Heart left ventricle (tissue), 16 donors: ENCODE measurements around the gene NSF. TPM values are rescaled to one million over a fixed set of nuclear protein-coding genes. Genes with fewer than 3 reads are reported as not detected.

Experiments
- ATAC-seq, 4 donors: fragments of 200-7000 bp; cut with Tn5 transposase; one replicate each; pipeline ENCODE4 v1.9.1; 2020 to 2022; ENCODE audit warnings: moderate library complexity in 4 of 4, mild to moderate bottlenecking in 3 of 4, moderate number of reproducible peaks in 1 of 4
- DNase-seq, 5 donors: peaks; one replicate each; pipeline ENCODE4 v3.0.0-alpha.2; 2020
- H3K27ac ChIP-seq, 12 donors: fragments of 200-600 bp; sonication (generic) in 4 of 12; one replicate each; pipeline versions ENCODE4 v1.5.0 to v1.8.0; 2016 to 2022; ENCODE audit warnings: mild to moderate bottlenecking in 2 of 12
- H3K27me3 ChIP-seq, 9 donors: fragments of 200-600 bp; sonication (generic) in 2 of 9; one replicate each; pipeline versions ENCODE4 v1.5.1 to v1.8.0; 2016 to 2022; ENCODE audit warnings: mild to moderate bottlenecking in 3 of 9
- H3K36me3 ChIP-seq, 9 donors: fragments of 200-600 bp; sonication (generic) in 2 of 9; one replicate each; pipeline versions ENCODE4 v1.5.0 to v1.8.0; 2018 to 2022; ENCODE audit warnings: mild to moderate bottlenecking in 2 of 9
- H3K4me1 ChIP-seq, 12 donors: fragments of 200-600 bp; sonication (generic) in 4 of 12; one replicate each; pipeline versions ENCODE4 v1.5.0 to v1.8.0; 2016 to 2022; ENCODE audit warnings: mild to moderate bottlenecking in 3 of 12
- H3K4me3 ChIP-seq, 12 donors: fragments of 200-600 bp; sonication (generic) in 4 of 12; one replicate each; pipeline versions ENCODE4 v1.5.0 to v1.8.0; 2017 to 2022; ENCODE audit warnings: mild to moderate bottlenecking in 9 of 12, moderate library complexity in 4 of 12
- H3K9me3 ChIP-seq, 12 donors: fragments of 200-600 bp; sonication (generic) in 4 of 12; one replicate each; pipeline versions ENCODE4 v1.5.0 to v1.8.0; 2016 to 2022; ENCODE audit warnings: mild to moderate bottlenecking in 1 of 12
- POLR2A ChIP-seq, 2 donors: fragments of 450-650 bp; IDR thresholded peaks; one replicate each; pipeline ENCODE4 v1.6.1; 2017; ENCODE audit warnings: antibody characterized with exemption in 2 of 2, mild to moderate bottlenecking in 2 of 2, moderate library complexity in 2 of 2
- WGBS, 4 donors: extraction: QIAGEN DNeasy Blood & Tissue Kit in 2 of 4; methylation state at CpG; one replicate each; pipeline versions ENCODE4 v1.1.5 to v1.1.7; 2013 to 2018; 5-methylcytosine and 5-hydroxymethylcytosine counted together
- intact Hi-C, 10 donors: fragments of 100-400 bp; cut with DNase I; formaldehyde crosslinking; loops; one replicate each; pipeline versions ENCODE4 v1.11.1 to v1.14.2; 2022
- polyA plus RNA-seq, 2 donors: library from polyadenylated mRNA; stranded (reverse); fragments of 200-250 nt; gene quantifications; one replicate each; pipeline ENCODE4 v1.2.3, GENCODE V29; 2013
- total RNA-seq, 9 donors: library from RNA; depleted of rRNA in 2 of 9; stranded (reverse); fragments of >200 nt in 2 of 9; fragmentation: NEBNext Ultra II Directional in 3 of 9; extraction: Animal tissue kit (Norgen Biotek cat#: 25700) in 3 of 9; gene quantifications; one replicate each; pipeline versions ENCODE4 v1.1.0 to v1.2.4, GENCODE V29; 2016 to 2023
- TF ChIP-seq, protein P1 (sequence below), 12 donors: fragments of 200-600 bp; sonication (generic) in 4 of 12; IDR thresholded peaks; one replicate each; pipeline versions ENCODE4 v1.5.0 to v1.8.0; 2018 to 2022; ENCODE audit warnings: antibody characterized with exemption in 12 of 12, mild to moderate bottlenecking in 5 of 12
- donor health status: ischemic (EF 13 %, LVEDD 7.1; RV severe dilation, severe dysfunction).
- donor health status: healthy with polysubstance abuse.
- donor health status: DM: no; HTN: yes; CAD: no.
- donor health status: DM: no; HTN: no; CAD: no.
- donor health status: ischemic (EF 25% LVEDD 6.9; RV normal size, moderate dysfunction).
- donor health status: ischemic (EF 25% LVEDD 5.7; RV mildly dilated, moderate dysfunction).
- donor health status: healthy.
- donor health status: DM: yes; HTN: yes; CAD: no.
- donor health status: ischemic (EF 35%, LVEDD 5.7; RV mildly dilated, moderate dysfunction).
- donor health status: nonischemic (EF 11% LVEDD 7.7; RV severe dilation, severe dysfunction).
- donor health status: DM: yes; HTN: yes; CAD: no.
- donor health status: PGD.
- donor health status: ischemic (EF 29% LVEDD 5.4; RV normal size, mild dysfunction).
- donor health status: nonischemic (EF 23%, LVEDD 6.1; RV moderate dilation, normal function).

NSF gene
- total and polyA plus RNA-seq, 11 donors: 5.4 to 33.9 (median 21.0) TPM

- H3K4me1 ChIP-seq: no peaks in the 10 kb centered on the region
- H3K4me3 ChIP-seq: no peak overlapping the region
- 87 to 88% (median 88%) methylated on average over 1 of the region's 1 CpG for WGBS, 4 donors
- intact Hi-C loops: no loop called here
- ATAC-seq (no peak), DNase-seq (no peak)
- no peaks in the 10 kb centered on the region for H3K27me3 ChIP-seq
- H3K9me3 ChIP-seq: no peaks in the 10 kb centered on the region
- TF ChIP-seq, protein P1, sequence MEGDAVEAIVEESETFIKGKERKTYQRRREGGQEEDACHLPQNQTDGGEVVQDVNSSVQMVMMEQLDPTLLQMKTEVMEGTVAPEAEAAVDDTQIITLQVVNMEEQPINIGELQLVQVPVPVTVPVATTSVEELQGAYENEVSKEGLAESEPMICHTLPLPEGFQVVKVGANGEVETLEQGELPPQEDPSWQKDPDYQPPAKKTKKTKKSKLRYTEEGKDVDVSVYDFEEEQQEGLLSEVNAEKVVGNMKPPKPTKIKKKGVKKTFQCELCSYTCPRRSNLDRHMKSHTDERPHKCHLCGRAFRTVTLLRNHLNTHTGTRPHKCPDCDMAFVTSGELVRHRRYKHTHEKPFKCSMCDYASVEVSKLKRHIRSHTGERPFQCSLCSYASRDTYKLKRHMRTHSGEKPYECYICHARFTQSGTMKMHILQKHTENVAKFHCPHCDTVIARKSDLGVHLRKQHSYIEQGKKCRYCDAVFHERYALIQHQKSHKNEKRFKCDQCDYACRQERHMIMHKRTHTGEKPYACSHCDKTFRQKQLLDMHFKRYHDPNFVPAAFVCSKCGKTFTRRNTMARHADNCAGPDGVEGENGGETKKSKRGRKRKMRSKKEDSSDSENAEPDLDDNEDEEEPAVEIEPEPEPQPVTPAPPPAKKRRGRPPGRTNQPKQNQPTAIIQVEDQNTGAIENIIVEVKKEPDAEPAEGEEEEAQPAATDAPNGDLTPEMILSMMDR (IDR thresholded peaks at IDR 0.05): no peak
- no peak for TF ChIP-seq POLR2A (IDR thresholded peaks at IDR 0.05)
- H3K27ac ChIP-seq: no peak overlapping the region
- H3K36me3 ChIP-seq: peaks cover 0 to 51% (median 17%) of the 10 kb centered on the region in 9 donors
Observed at GRCh38 chr17:46732160-46732559, 141.7 kb downstream of the NSF start.

- intact Hi-C loops: no loop called here
- 81 to 85% (median 82%) methylated on average over 7 of the region's 7 CpGs for WGBS, 4 donors
Observed at GRCh38 chr17:46732754-46733398, 142.4 kb downstream of the NSF start.

GRCh38 chr17:46733837-46734475, 143.5 kb downstream of the NSF start:
- intact Hi-C loops: no loop called here
- Histone ChIP-seq H3K27ac (no peak overlapping the region), H3K4me1 (no peaks in the 10 kb centered on the region), H3K9me3 (no peaks in the 10 kb centered on the region), H3K4me3 (no peak overlapping the region), H3K36me3 (peaks cover 0 to 39% (median 13%) of the 10 kb centered on the region in 9 donors), H3K27me3 (no peaks in the 10 kb centered on the region)
- no peak for DNase-seq
- TF ChIP-seq POLR2A (IDR thresholded peaks at IDR 0.05): no peak
- TF ChIP-seq, protein P1 (IDR thresholded peaks at IDR 0.05): no peak
- WGBS, 4 donors: 97 to 100% (median 98%) methylated on average over 1 of the region's 1 CpG
- ATAC-seq: no peak

More at GRCh38 chr17:46732754-46733398, 142.4 kb downstream of the NSF start:
- no peak for ATAC-seq
- no peaks in the 10 kb centered on the region for H3K9me3 ChIP-seq
- TF ChIP-seq, protein P1 (IDR thresholded peaks at IDR 0.05): no peak
- no peak for TF ChIP-seq POLR2A (IDR thresholded peaks at IDR 0.05)
- H3K4me1 ChIP-seq: no peaks in the 10 kb centered on the region
- DNase-seq: no peak
- H3K4me3 ChIP-seq: no peak overlapping the region
- no peaks in the 10 kb centered on the region for H3K27me3 ChIP-seq
- peaks cover 0 to 45% (median 17%) of the 10 kb centered on the region in 9 donors for H3K36me3 ChIP-seq
- H3K27ac ChIP-seq: no peak overlapping the region

DNA sequence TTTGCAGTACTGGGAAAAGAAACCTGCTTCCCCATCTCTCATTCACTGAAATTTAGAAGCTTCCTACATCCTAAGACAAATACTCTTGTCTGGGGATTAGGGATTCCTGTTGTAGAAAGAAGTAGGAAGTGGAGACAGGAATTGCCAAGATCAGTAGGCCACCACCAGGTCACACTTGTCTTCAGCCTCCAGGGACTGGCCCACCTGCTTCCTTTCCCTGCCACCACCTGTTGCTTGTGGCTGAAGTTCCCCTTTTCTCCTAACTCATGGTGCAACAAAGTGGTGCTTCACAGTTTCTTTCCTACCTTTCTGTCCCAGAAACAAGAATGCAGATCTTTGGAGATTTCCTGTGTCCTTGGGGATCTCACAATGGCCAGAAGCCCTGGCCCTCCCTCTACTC, 145.6 kb downstream of the NSF start:
- Histone ChIP-seq H3K9me3 (no peaks in the 10 kb centered on the region), H3K4me1 (no peaks in the 10 kb centered on the region), H3K4me3 (no peak overlapping the region), H3K36me3 (peaks cover 0 to 18% (median 4%) of the 10 kb centered on the region in 9 donors), H3K27ac (no peak overlapping the region), H3K27me3 (no peaks in the 10 kb centered on the region)
- no peak for TF ChIP-seq POLR2A (IDR thresholded peaks at IDR 0.05)
- TF ChIP-seq, protein P1 (IDR thresholded peaks at IDR 0.05): no peak
- ATAC-seq (no peak), DNase-seq (no peak)
- intact Hi-C loops: loop anchor here in 1 of 10 donors (5.0 kb wide), 1 partner anchor 36 kb away; no protein-coding TSS in a partner anchor
